Stimulated activated CD4-positive, alpha-beta T cell treated with anti-CD3 and anti-CD28 coated beads, Interleukin-15, amount 100 ng/mL, for 24 hours (primary cell): ENCODE data around the gene CFAP107.
"Not testable (repeated sequence)": the region's sequence is repeated elsewhere in the genome, so short reads cannot be mapped to it uniquely, and the experiment has no call there.

Experiments
- DNase-seq: peaks from one replicate; pipeline ENCODE4 v3.0.0-alpha.2; 2020

The CFAP107 gene

GRCh38 chr1:12781488-12781887 is 35.5 kb downstream of the CFAP107 start:
- DNase-seq = not testable (repeated sequence)

- DNase-seq = peak; percentile 5
Measured at GRCh38 chr1:12783783-12784182, 37.8 kb downstream of the CFAP107 start.

GRCh38 chr1:12784729-12785128 is 38.7 kb downstream of the CFAP107 start:
- not testable (repeated sequence) for DNase-seq

- not testable (repeated sequence) for DNase-seq
Measured at GRCh38 chr1:12791097-12791496, 45.1 kb downstream of the CFAP107 start, which contains the start of gene PRAMEF1. PRAMEF1 (plus strand) TSS chr1:12791397; CDS start chr1:12793228, 1,831 bp downstream.

- DNase-seq = no peak
Measured at GRCh38 chr1:12798911-12799310, 52.9 kb downstream of the CFAP107 start.

GRCh38 chr1:12799730-12800129 is 53.7 kb downstream of the CFAP107 start:
- DNase-seq = no peak

- no peak for DNase-seq
Measured at GRCh38 chr1:12809933-12810332, 63.9 kb downstream of the CFAP107 start.

- DNase-seq = no peak
Measured at GRCh38 chr1:12810691-12811408, 64.8 kb downstream of the CFAP107 start.

- no peak for DNase-seq
Measured at GRCh38 chr1:12811409-12811784, 65.4 kb downstream of the CFAP107 start.
